Activated naive CD8-positive, alpha-beta T cell treated with anti-CD3 and anti-CD28 coated beads for 36 hours (primary cell): ENCODE results near the gene HEPHL1. TPM values are rescaled to one million over a fixed set of nuclear protein-coding genes. Genes with fewer than 3 reads are reported as not detected.

ENCODE experiments used
- DNase-seq: peaks from one replicate; pipeline ENCODE4 v3.0.0; 2021
- H3K27ac Mint-ChIP-seq: one replicate; pipeline ENCODE4 v1.8.0; 2022; ENCODE audit warnings: mild to moderate bottlenecking, moderate library complexity, mixed read lengths
- H3K27me3 Mint-ChIP-seq: one replicate; pipeline ENCODE4 v1.8.0; 2022; ENCODE audit warnings: mild to moderate bottlenecking, mixed read lengths
- H3K36me3 Mint-ChIP-seq: one replicate; pipeline ENCODE4 v1.8.0; 2021; ENCODE audit warnings: mild to moderate bottlenecking, mixed read lengths
- H3K4me1 Mint-ChIP-seq: one replicate; pipeline ENCODE4 v1.8.0; 2021; ENCODE audit warnings: mixed read lengths
- H3K4me3 Mint-ChIP-seq: one replicate; pipeline ENCODE4 v1.8.0; 2022; ENCODE audit warnings: mild to moderate bottlenecking, moderate library complexity, mixed read lengths
- H3K9me3 Mint-ChIP-seq: one replicate; pipeline ENCODE4 v1.8.0; 2022; ENCODE audit warnings: mixed read lengths
- total RNA-seq, 2 experiments: library from RNA; stranded (reverse); gene quantifications; one replicate each; pipeline ENCODE4 v1.2.3, GENCODE V29; 2021

The HEPHL1 gene
- total RNA-seq, 2 experiments from 2014 or later = not detected

DNA sequence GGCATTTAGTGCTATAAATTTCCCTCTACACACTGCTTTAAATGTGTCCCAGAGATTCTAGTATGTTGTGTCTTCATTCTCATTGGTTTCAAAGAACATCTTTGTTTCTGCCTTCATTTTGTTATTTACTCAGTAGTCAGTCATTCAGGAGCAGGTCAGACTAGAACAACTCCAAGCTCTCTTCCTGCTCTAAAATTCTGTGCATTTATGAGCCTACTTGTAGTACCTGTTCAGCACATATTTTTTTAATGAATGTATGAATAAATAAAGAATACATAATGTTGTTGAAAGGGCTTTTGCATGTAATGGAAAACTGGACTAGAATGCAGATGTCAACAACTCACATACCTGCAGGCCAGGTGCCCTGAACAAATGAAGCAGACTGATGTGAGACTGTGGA, 13.7 kb upstream of the HEPHL1 start:
- Mint-ChIP-seq H3K9me3 (no peaks in the 10 kb centered on the region), H3K36me3 (no peaks in the 10 kb centered on the region), H3K4me3 (no peak overlapping the region), H3K4me1 (no peaks in the 10 kb centered on the region), H3K27me3 (peaks cover 4% of the 10 kb centered on the region), H3K27ac (no peak overlapping the region)
- no peak for DNase-seq

DNA sequence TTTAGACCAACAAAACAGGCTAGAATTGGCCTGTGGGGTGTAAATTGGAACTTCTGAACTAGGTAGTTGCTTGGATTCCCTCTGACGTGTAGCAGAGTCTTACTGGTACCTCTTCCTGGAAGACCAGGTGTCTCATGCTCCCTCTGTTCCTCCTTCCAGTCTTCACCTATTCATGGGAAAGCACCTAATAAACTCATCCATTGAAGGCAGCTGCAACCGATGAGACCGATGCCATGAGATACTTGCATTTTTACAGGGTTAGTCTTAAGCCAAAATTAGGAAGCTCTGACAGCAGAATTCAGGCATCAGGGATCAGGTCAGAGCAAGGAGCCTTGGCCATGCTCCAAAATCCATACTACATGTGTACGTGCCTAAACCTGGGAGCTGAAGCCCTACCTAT, 13.2 kb upstream of the HEPHL1 start:
- H3K4me1 Mint-ChIP-seq = no peaks in the 10 kb centered on the region
- H3K9me3 Mint-ChIP-seq = no peaks in the 10 kb centered on the region
- H3K36me3 Mint-ChIP-seq = no peaks in the 10 kb centered on the region
- no peak overlapping the region for H3K4me3 Mint-ChIP-seq
- H3K27me3 Mint-ChIP-seq = peaks cover 4% of the 10 kb centered on the region
- no peak overlapping the region for H3K27ac Mint-ChIP-seq
- DNase-seq = no peak

DNA sequence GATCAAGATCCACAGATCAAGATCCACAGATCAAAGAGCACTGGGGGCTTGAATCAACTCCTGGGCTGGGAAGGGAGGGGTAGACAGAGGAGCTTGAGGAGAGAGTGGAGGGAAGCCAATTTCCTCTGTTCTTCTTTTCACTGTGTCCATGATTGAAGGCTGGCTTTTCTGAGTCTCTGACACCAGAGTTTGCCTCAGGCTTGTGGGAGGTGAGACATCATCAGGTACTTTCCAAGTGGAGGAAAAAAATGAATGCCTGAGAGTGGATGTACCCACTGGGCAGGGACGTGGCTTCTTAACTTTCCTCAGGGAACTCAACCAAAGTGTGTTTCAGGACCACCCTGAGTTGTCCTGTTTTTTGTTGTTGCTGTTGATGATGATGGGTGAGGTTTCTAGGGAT, 11.0 kb upstream of the HEPHL1 start:
- Mint-ChIP-seq H3K27me3 (peaks cover 4% of the 10 kb centered on the region), H3K9me3 (peaks cover 3% of the 10 kb centered on the region), H3K4me3 (no peak overlapping the region), H3K27ac (no peak overlapping the region), H3K4me1 (no peaks in the 10 kb centered on the region), H3K36me3 (no peaks in the 10 kb centered on the region)
- no peak for DNase-seq

DNA sequence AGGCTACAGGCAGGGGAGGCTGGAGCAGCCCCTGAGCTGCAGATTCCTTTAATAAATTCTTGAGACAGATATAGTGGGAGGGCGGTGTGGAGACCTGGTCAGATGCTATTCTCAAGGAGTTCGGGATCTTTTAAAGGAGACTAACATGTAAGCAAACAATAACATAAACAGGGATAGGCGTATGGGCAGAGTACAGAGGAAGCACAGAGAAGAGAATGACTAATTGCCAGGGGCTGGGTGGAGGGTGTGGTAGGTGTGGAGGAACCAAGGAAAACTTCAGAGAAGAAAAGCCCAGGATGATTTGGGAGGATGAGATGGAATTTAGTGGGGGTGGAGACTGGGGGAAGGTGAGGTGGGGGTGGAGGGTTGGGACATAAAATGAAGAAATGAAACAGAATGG, 9.7 kb upstream of the HEPHL1 start:
- H3K36me3 Mint-ChIP-seq = no peaks in the 10 kb centered on the region
- H3K4me1 Mint-ChIP-seq = no peaks in the 10 kb centered on the region
- H3K9me3 Mint-ChIP-seq = peaks cover 5% of the 10 kb centered on the region
- no peak overlapping the region for H3K4me3 Mint-ChIP-seq
- no peak for DNase-seq
- H3K27me3 Mint-ChIP-seq = peaks cover 4% of the 10 kb centered on the region
- no peak overlapping the region for H3K27ac Mint-ChIP-seq

GRCh38 chr11:94017446-94017845, 3.7 kb upstream of the HEPHL1 start:
- no peak for DNase-seq
- no peaks in the 10 kb centered on the region for H3K36me3 Mint-ChIP-seq
- H3K4me3 Mint-ChIP-seq = no peak overlapping the region
- H3K27ac Mint-ChIP-seq = no peak overlapping the region
- H3K4me1 Mint-ChIP-seq = no peaks in the 10 kb centered on the region
- peaks cover 5% of the 10 kb centered on the region for H3K9me3 Mint-ChIP-seq
- no peaks in the 10 kb centered on the region for H3K27me3 Mint-ChIP-seq

DNA sequence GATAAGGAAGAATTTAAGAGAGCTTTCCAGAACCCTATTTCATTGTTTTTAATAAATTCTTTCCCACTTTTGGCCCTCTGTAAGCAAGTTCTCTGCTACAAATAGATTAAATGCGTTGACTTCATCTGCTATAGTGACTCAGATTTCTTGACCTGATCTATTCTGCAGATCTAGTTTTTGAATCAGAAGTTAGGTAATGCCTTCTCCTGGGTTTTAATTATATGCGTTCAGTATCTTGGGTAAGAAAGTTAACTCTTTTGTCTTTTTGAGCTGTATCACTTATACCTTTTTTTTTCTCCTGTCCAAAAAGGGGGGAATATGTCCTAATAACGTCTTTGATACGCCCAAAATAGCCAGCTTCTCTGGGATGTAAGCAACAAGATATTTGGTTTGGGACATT, 2.4 kb upstream of the HEPHL1 start:
- DNase-seq = no peak
- peaks cover 2% of the 10 kb centered on the region for H3K27me3 Mint-ChIP-seq
- H3K36me3 Mint-ChIP-seq = no peaks in the 10 kb centered on the region
- no peaks in the 10 kb centered on the region for H3K4me1 Mint-ChIP-seq
- no peak overlapping the region for H3K27ac Mint-ChIP-seq
- peaks cover 5% of the 10 kb centered on the region for H3K9me3 Mint-ChIP-seq
- no peak overlapping the region for H3K4me3 Mint-ChIP-seq

GRCh38 chr11:94023856-94024255, 2.7 kb downstream of the HEPHL1 start:
- no peaks in the 10 kb centered on the region for H3K4me1 Mint-ChIP-seq
- peaks cover 2% of the 10 kb centered on the region for H3K9me3 Mint-ChIP-seq
- H3K27ac Mint-ChIP-seq = no peak overlapping the region

DNA sequence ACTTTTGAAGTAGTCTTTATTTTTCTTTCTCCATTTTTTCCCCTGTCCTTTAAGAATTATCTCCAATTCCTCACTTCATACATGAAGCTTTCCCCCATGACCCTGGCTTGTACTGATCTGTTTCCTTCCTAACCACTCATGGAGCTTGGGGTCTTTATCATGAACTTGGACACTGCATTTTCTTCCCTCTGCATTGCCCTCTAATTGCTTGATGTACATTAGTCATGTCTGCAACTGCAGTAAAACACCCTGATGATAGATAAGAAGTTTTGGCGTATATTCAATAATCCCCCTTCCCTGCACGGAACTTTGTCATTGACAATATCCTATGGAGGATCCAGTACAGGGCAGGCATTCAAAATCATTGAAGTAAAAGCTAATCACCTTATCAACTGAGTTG, 3.4 kb downstream of the HEPHL1 start:
- peaks cover 12% of the 10 kb centered on the region for H3K27me3 Mint-ChIP-seq
- peaks cover 2% of the 10 kb centered on the region for H3K9me3 Mint-ChIP-seq
- no peak overlapping the region for H3K4me3 Mint-ChIP-seq
- no peaks in the 10 kb centered on the region for H3K4me1 Mint-ChIP-seq
- no peak overlapping the region for H3K27ac Mint-ChIP-seq
- H3K36me3 Mint-ChIP-seq = no peaks in the 10 kb centered on the region
- no peak for DNase-seq

More at GRCh38 chr11:94023856-94024255, 2.7 kb downstream of the HEPHL1 start:
- DNase-seq = no peak
- Mint-ChIP-seq H3K4me3 (no peak overlapping the region), H3K36me3 (no peaks in the 10 kb centered on the region), H3K27me3 (peaks cover 12% of the 10 kb centered on the region)

- H3K27me3 Mint-ChIP-seq = peaks cover 12% of the 10 kb centered on the region
- no peak overlapping the region for H3K4me3 Mint-ChIP-seq
- H3K27ac Mint-ChIP-seq = no peak overlapping the region
- H3K9me3 Mint-ChIP-seq = peaks cover 2% of the 10 kb centered on the region
- no peaks in the 10 kb centered on the region for H3K4me1 Mint-ChIP-seq
- no peak for DNase-seq
- no peaks in the 10 kb centered on the region for H3K36me3 Mint-ChIP-seq
These were observed 4.7 kb downstream of the HEPHL1 start for GRCh38 chr11:94025690-94026394.

DNA sequence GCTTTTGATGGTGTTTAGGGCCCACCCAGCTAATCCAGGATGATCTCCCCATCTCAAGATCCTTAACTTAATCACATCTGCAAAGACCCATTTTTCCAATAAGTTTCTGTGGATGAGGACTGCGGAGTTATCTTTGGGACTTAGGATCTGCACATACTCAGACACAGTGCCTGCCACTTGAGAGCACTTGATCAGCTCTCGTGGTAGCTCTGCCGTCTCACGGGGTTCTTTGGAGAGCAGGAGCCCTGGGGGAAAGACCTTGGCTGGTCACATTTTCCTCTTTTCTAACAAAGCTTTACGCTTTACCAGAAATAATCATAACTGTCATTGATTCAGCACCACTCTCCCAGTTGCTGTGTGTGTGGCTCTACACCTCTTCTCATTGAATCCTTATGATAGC, 6.1 kb downstream of the HEPHL1 start:
- no peaks in the 10 kb centered on the region for H3K4me1 Mint-ChIP-seq
- no peak overlapping the region for H3K4me3 Mint-ChIP-seq
- H3K27ac Mint-ChIP-seq = no peak overlapping the region
- DNase-seq = no peak
- peaks cover 2% of the 10 kb centered on the region for H3K9me3 Mint-ChIP-seq
- peaks cover 12% of the 10 kb centered on the region for H3K27me3 Mint-ChIP-seq
- no peaks in the 10 kb centered on the region for H3K36me3 Mint-ChIP-seq

DNA sequence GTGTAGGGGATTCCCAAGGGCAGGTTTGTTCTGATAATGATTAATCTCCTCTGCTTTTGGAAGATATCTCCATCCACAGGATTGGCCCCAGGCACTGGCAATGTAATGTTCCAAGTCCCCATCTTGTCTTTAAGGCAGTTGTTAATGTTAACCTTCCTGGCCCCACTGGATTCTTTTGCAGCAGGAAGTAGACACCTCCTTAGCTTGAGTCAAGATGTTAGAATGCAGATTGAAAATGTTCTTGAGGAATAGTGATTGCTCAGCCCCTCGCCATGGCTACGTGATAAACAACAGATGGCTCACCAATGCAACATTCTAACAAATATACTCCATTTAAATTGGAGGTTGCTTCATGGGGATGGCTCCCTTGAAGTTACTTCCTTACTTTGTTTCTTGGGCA, 7.3 kb downstream of the HEPHL1 start:
- H3K4me1 Mint-ChIP-seq = no peaks in the 10 kb centered on the region
- H3K36me3 Mint-ChIP-seq = no peaks in the 10 kb centered on the region
- H3K27me3 Mint-ChIP-seq = peaks cover 12% of the 10 kb centered on the region
- H3K27ac Mint-ChIP-seq = no peak overlapping the region
- no peak for DNase-seq
- peaks cover 2% of the 10 kb centered on the region for H3K9me3 Mint-ChIP-seq
- no peak overlapping the region for H3K4me3 Mint-ChIP-seq

GRCh38 chr11:94030059-94030458, 8.9 kb downstream of the HEPHL1 start:
- no peaks in the 10 kb centered on the region for H3K4me1 Mint-ChIP-seq
- H3K27ac Mint-ChIP-seq = no peak overlapping the region
- H3K4me3 Mint-ChIP-seq = no peak overlapping the region
- H3K36me3 Mint-ChIP-seq = no peaks in the 10 kb centered on the region
- H3K27me3 Mint-ChIP-seq = peaks cover 4% of the 10 kb centered on the region
- H3K9me3 Mint-ChIP-seq = peaks cover 2% of the 10 kb centered on the region
- no peak for DNase-seq

DNA sequence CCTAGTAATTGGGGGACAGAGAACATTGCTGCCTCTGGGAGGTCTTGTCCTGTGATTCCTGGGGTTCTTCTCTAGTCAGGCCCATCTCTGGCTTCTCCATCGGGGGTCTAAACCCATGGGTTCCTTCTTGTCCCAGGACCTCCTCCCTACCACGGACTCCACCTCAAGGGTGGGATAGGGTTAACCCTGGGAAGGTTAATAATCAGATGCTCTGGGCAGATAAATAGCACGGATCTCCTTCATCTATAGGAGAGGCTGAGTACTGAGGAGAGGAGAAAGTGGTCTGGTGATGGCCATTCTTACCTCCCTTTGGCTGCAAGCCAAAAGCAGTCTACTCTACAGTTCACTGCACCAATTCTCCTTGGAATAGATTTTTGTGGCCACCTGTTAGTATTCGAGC, 10.5 kb downstream of the HEPHL1 start:
- DNase-seq = no peak
- no peak overlapping the region for H3K27ac Mint-ChIP-seq
- no peaks in the 10 kb centered on the region for H3K36me3 Mint-ChIP-seq
- H3K27me3 Mint-ChIP-seq = peaks cover 10% of the 10 kb centered on the region
- peaks cover 3% of the 10 kb centered on the region for H3K9me3 Mint-ChIP-seq
- H3K4me3 Mint-ChIP-seq = no peak overlapping the region
- no peaks in the 10 kb centered on the region for H3K4me1 Mint-ChIP-seq

GRCh38 chr11:94032066-94032465, 10.9 kb downstream of the HEPHL1 start:
- no peaks in the 10 kb centered on the region for H3K36me3 Mint-ChIP-seq
- peaks cover 3% of the 10 kb centered on the region for H3K9me3 Mint-ChIP-seq
- DNase-seq = no peak
- H3K4me1 Mint-ChIP-seq = no peaks in the 10 kb centered on the region
- H3K27me3 Mint-ChIP-seq = peaks cover 10% of the 10 kb centered on the region
- H3K4me3 Mint-ChIP-seq = no peak overlapping the region
- H3K27ac Mint-ChIP-seq = no peak overlapping the region

DNA sequence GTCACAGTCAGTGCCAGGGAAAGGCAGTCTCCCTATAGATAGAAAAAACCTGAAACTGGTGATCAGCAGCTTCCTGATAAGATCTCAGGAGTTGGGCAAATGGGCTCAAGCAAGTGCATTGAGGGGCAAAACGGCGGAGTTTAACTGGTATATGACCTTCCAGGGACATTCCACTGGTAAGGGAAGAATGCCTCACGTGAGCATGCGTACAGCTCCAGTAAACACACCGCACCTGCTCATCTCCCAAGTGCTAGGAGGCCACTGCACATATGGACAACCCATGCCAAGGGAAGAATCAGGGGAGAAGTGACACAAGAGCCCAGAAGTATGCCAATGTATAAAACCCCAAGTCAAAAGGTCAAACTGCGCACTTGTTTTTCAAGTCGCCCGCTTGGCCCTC, 11.6 kb downstream of the HEPHL1 start:
- H3K9me3 Mint-ChIP-seq = peaks cover 3% of the 10 kb centered on the region
- H3K27me3 Mint-ChIP-seq = peaks cover 10% of the 10 kb centered on the region
- H3K36me3 Mint-ChIP-seq = no peaks in the 10 kb centered on the region
- H3K4me1 Mint-ChIP-seq = no peaks in the 10 kb centered on the region
- H3K27ac Mint-ChIP-seq = no peak overlapping the region
- no peak overlapping the region for H3K4me3 Mint-ChIP-seq
- no peak for DNase-seq

DNA sequence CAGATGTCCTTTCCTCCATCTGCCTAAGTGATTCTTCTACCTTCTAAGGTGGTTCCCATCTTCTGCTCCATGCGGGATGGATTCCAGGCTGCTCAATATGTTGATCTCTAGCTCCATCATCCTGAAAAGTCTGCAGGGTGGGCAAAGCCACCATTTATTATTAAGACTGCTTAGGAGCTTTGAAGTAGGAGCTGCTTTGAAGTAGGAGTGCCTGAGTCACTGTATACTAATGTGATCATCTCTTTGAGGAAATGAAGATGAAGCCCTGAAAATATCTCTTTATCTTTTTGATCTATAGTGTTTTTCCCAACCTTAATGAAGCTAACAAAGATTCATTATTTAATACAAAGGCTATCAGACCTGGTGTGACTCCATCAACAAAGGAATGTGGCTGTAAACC, 13.1 kb downstream of the HEPHL1 start:
- Mint-ChIP-seq H3K4me3 (no peak overlapping the region), H3K4me1 (no peaks in the 10 kb centered on the region), H3K27me3 (peaks cover 6% of the 10 kb centered on the region), H3K9me3 (peaks cover 3% of the 10 kb centered on the region), H3K27ac (no peak overlapping the region), H3K36me3 (no peaks in the 10 kb centered on the region)
- no peak for DNase-seq
